ENCODE data around the gene SYNJ2. TPM values are rescaled to one million over a fixed set of nuclear protein-coding genes. Genes with fewer than 3 reads are reported as not detected.

Gene SYNJ2
- polyA plus RNA-seq, 2 of the 4 experiments (the other 2 are of a cell fraction), result 22.3 to 26.5 TPM

GRCh38 chr6:158071121-158072082 lies 89.7 kb downstream of the SYNJ2 start:
- FAIRE-seq, result no peak

GRCh38 chr6:158072083-158072721 lies 90.5 kb downstream of the SYNJ2 start:
- Histone ChIP-seq H3K4me1 (peaks cover 39% of the 10 kb centered on the region), H3K27ac (peak overlapping the region; percentile 67 to 81), H3K4me2 (0 out of 3 replicates have a peak overlapping the region, but pooled peaks have one; percentile 27), H3K9me3 (no peaks in the 10 kb centered on the region), H3K4me3 (no peak overlapping the region)
- DNase-seq (ENCODE audit: low read depth in 1 of 2, low spot score in 1 of 2) (peak; percentile 58 to 72), FAIRE-seq (peak; percentile 73), ATAC-seq (peak; percentile 63 to 79)
- TF ChIP-seq CTCF (IDR thresholded peaks at IDR 0.05) (peak; percentile 77), TP53 (CRISPR knock-in tag; IDR thresholded peaks at IDR 0.05) (no peak), RAD21 (conservative IDR thresholded peaks at IDR 0.05 in 1 of 2, IDR thresholded peaks at IDR 0.05 in 1 of 2) (peak; percentile 91 to 93), SMC3 (IDR thresholded peaks at IDR 0.05) (peak; percentile 86)
- CTCF ChIA-PET, result interaction anchor here (0.8 to 6.0 kb wide), 48 partner anchors 8 to 317 kb away, joined by 3 to 57 read pairs (median 5); partner anchors contain the start of gene SYNJ2
- WGBS (ENCODE audit: missing lambda C conversion rate), result 18% methylated on average over 16 of the region's 16 CpGs
- POLR2A ChIA-PET, result interaction anchor here (0.9 kb wide), 1 partner anchor 46 kb away, joined by 3 read pairs; no protein-coding TSS in a partner anchor

More at GRCh38 chr6:158071121-158072082, 89.7 kb downstream of the SYNJ2 start:
- Histone ChIP-seq H3K4me2 (0 out of 3 replicates have a peak overlapping the region, but pooled peaks have one; percentile 27), H3K4me3 (no peak overlapping the region), H3K27ac (peak overlapping the region; percentile 67 to 81), H3K4me1 (peaks cover 40% of the 10 kb centered on the region), H3K9me3 (no peaks in the 10 kb centered on the region)
- DNase-seq (ENCODE audit: low read depth in 1 of 2, low spot score in 1 of 2) (no peak), ATAC-seq (peak in 1 of 2 experiments; percentile 50; a peak in 4 of 6 replicates)
- POLR2A ChIA-PET, result interaction anchor here (0.9 kb wide), 1 partner anchor 45 kb away, joined by 3 read pairs; no protein-coding TSS in a partner anchor
- 88% methylated on average over 22 of the region's 34 CpGs for WGBS (ENCODE audit: missing lambda C conversion rate)
- no peak for TF ChIP-seq HDAC2 (IDR thresholded peaks at IDR 0.05)
- TF ChIP-seq CEBPB (IDR thresholded peaks at IDR 0.05), result no peak
- TF ChIP-seq POLR2AphosphoS2 (conservative IDR thresholded peaks at IDR 0.05; ENCODE audit: low read length), result no peak
- TF ChIP-seq, protein P1, sequence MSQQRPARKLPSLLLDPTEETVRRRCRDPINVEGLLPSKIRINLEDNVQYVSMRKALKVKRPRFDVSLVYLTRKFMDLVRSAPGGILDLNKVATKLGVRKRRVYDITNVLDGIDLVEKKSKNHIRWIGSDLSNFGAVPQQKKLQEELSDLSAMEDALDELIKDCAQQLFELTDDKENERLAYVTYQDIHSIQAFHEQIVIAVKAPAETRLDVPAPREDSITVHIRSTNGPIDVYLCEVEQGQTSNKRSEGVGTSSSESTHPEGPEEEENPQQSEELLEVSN (IDR thresholded peaks at IDR 0.05; ENCODE audit: borderline replicate concordance, low read depth), result no peak
- TF ChIP-seq HEYL (CRISPR knock-in tag; IDR thresholded peaks at IDR 0.05), result no peak
- no peak for TF ChIP-seq NR3C1 (IDR thresholded peaks at IDR 0.05)
- no peak for TF ChIP-seq CHD2 (IDR thresholded peaks at IDR 0.05; ENCODE audit: low read length, partially characterized antibody)
- CTCF ChIA-PET, result interaction anchor here (0.8 to 6.0 kb wide), 44 partner anchors 9 to 315 kb away, joined by 3 to 57 read pairs (median 5); partner anchors contain the start of gene SYNJ2

GRCh38 chr6:158073776-158074175 lies 92.1 kb downstream of the SYNJ2 start:
- H3K4me3 ChIP-seq, result no peak overlapping the region
- no peak for ATAC-seq
- no peak for DNase-seq (ENCODE audit: low read depth in 1 of 2, low spot score in 1 of 2)
- ChIA-PET POLR2A (no interaction called here), CTCF (interaction anchor here (0.6 to 6.0 kb wide), 12 partner anchors 9 to 317 kb away, joined by 3 to 57 read pairs (median 3); no protein-coding TSS in a partner anchor)
- H3K27ac ChIP-seq, result no peak overlapping the region
- TF ChIP-seq, protein P1 (IDR thresholded peaks at IDR 0.05; ENCODE audit: borderline replicate concordance, low read depth), result no peak
- TF ChIP-seq HEYL (CRISPR knock-in tag; IDR thresholded peaks at IDR 0.05) (no peak), ZNF302 (CRISPR knock-in tag; IDR thresholded peaks at IDR 0.05) (no peak), ZSCAN20 (CRISPR knock-in tag; IDR thresholded peaks at IDR 0.05) (no peak), RAD21 (conservative IDR thresholded peaks at IDR 0.05 in 1 of 2, IDR thresholded peaks at IDR 0.05 in 1 of 2) (no peak), MAFK (IDR thresholded peaks at IDR 0.05; ENCODE audit: partially characterized antibody) (no peak)
- H3K9me3 ChIP-seq, result no peaks in the 10 kb centered on the region
- 89% methylated on average over 3 of the region's 3 CpGs for WGBS (ENCODE audit: missing lambda C conversion rate)
- no peak overlapping the region for H3K4me2 ChIP-seq
- peaks cover 24% of the 10 kb centered on the region for H3K4me1 ChIP-seq
- no peak for FAIRE-seq
